DMS153 (cell line): ENCODE data around the gene SCAMP5.

ENCODE experiments used
- DNase-seq: peaks from one replicate; lab custom pipeline; 2025; lab: John Stamatoyannopoulos, UW

Gene SCAMP5

GRCh38 chr15:74995182-74995778 lies at the start of gene SCAMP5:
SCAMP5 (plus strand) TSS chr15:74995563; CDS start chr15:75011840, 16,277 bp downstream.
- DNase-seq: peak; percentile 77

- peak; percentile 32 for DNase-seq
Observed at GRCh38 chr15:74950078-74950908, 45.1 kb upstream of the SCAMP5 start.

GRCh38 chr15:74951006-74951405 lies 44.4 kb upstream of the SCAMP5 start:
- DNase-seq: no peak

- DNase-seq: no peak
Observed at GRCh38 chr15:74954515-74954914, 40.8 kb upstream of the SCAMP5 start.

GRCh38 chr15:74955017-74955416 lies 40.3 kb upstream of the SCAMP5 start:
- DNase-seq: no peak

GRCh38 chr15:74955796-74956647 lies 39.3 kb upstream of the SCAMP5 start:
- no peak for DNase-seq

- peak; percentile 66 for DNase-seq
Observed at GRCh38 chr15:74956648-74957475, 38.5 kb upstream of the SCAMP5 start, which contains the start of gene RPP25. RPP25 (minus strand) TSS chr15:74956772; CDS start chr15:74956583, 189 bp downstream.

GRCh38 chr15:74957476-74958035 lies 37.8 kb upstream of the SCAMP5 start:
- DNase-seq: no peak

- peak; percentile 52 for DNase-seq
Observed at GRCh38 chr15:74958320-74958907, 36.9 kb upstream of the SCAMP5 start.

GRCh38 chr15:74958908-74959585 lies 36.3 kb upstream of the SCAMP5 start:
- no peak for DNase-seq

- DNase-seq: no peak
Observed at GRCh38 chr15:74959586-74959939, 35.8 kb upstream of the SCAMP5 start.

- no peak for DNase-seq
Observed at GRCh38 chr15:74960286-74960685, 35.1 kb upstream of the SCAMP5 start.

GRCh38 chr15:74960995-74961588 lies 34.3 kb upstream of the SCAMP5 start:
- no peak for DNase-seq

- peak; percentile 43 for DNase-seq
Observed at GRCh38 chr15:74961616-74962015, 33.7 kb upstream of the SCAMP5 start.

- no peak for DNase-seq
Observed at GRCh38 chr15:74962219-74962618, 33.1 kb upstream of the SCAMP5 start.

GRCh38 chr15:74962671-74963070 lies 32.7 kb upstream of the SCAMP5 start:
- DNase-seq: no peak

GRCh38 chr15:74963213-74963612 lies 32.1 kb upstream of the SCAMP5 start:
- no peak for DNase-seq

- peak; percentile 21 for DNase-seq
Observed at GRCh38 chr15:74964794-74965193, 30.6 kb upstream of the SCAMP5 start.

- no peak for DNase-seq
Observed at GRCh38 chr15:74967670-74968069, 27.7 kb upstream of the SCAMP5 start.

- no peak for DNase-seq
Observed at GRCh38 chr15:74976159-74976558, 19.2 kb upstream of the SCAMP5 start.
